ENCODE measurements around the gene APLF.

DNA sequence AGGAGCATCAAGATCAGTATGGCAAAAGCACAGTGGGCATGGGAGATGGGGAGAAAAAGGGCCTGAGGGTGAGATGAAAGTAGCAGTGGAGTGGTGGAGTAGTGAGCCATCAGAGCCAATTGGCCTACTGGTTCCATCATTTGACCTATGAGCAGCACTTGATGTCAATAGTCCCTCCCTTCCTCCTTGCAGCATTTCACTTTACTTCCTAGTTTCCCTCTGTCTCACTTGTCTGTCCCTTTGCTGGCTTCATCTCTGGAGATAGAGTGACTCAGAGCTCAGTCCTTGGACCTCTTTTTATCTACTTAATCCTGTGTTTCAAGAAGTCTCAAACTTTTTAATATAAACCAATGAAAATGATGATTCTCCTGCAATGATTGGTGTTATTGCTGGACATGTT is 32.4 kb upstream of the APLF start:
- no peak for TF ChIP-seq EZH2 (IDR thresholded peaks at IDR 0.05; ENCODE audit: low read depth, low read length, severe bottlenecking)
- no peak for TF ChIP-seq CEBPB (IDR thresholded peaks at IDR 0.05; ENCODE audit: low read depth, low read length)
- TF ChIP-seq, protein P1, sequence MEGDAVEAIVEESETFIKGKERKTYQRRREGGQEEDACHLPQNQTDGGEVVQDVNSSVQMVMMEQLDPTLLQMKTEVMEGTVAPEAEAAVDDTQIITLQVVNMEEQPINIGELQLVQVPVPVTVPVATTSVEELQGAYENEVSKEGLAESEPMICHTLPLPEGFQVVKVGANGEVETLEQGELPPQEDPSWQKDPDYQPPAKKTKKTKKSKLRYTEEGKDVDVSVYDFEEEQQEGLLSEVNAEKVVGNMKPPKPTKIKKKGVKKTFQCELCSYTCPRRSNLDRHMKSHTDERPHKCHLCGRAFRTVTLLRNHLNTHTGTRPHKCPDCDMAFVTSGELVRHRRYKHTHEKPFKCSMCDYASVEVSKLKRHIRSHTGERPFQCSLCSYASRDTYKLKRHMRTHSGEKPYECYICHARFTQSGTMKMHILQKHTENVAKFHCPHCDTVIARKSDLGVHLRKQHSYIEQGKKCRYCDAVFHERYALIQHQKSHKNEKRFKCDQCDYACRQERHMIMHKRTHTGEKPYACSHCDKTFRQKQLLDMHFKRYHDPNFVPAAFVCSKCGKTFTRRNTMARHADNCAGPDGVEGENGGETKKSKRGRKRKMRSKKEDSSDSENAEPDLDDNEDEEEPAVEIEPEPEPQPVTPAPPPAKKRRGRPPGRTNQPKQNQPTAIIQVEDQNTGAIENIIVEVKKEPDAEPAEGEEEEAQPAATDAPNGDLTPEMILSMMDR (IDR thresholded peaks at IDR 0.05; ENCODE audit: control extremely low read depth in 1 of 3, insufficient read depth in 1 of 3, low read depth in 1 of 3, low read length in 3 of 3) = no peak
- TF ChIP-seq JUN (IDR thresholded peaks at IDR 0.05; ENCODE audit: low read depth, low read length) = no peak
- no peak for TF ChIP-seq CHD2 (IDR thresholded peaks at IDR 0.05; ENCODE audit: low read length)
- no peak for TF ChIP-seq ZNF274 (IDR thresholded peaks at IDR 0.05; ENCODE audit: borderline replicate concordance, extremely low read depth, low read length)
- TF ChIP-seq SRF (IDR thresholded peaks at IDR 0.05; ENCODE audit: low read depth, low read length) = no peak
- TF ChIP-seq HDAC2 (IDR thresholded peaks at IDR 0.05; ENCODE audit: borderline replicate concordance in 1 of 2, low read depth in 2 of 2, low read length in 2 of 2) = no peak
- TF ChIP-seq SIX5 (IDR thresholded peaks at IDR 0.05; ENCODE audit: low read depth, low read length) = no peak
